Muscle layer of duodenum (tissue), 2 donors: ENCODE results near the gene C16orf86.
A peak's percentile ranks its signal among the peaks of the same experiment; 100 is the strongest.

Experiments used
- H3K27ac ChIP-seq: one replicate; pipeline ENCODE4 v1.7.0; 2013; ENCODE audit warnings: mild to moderate bottlenecking, low read length
- H3K27me3 ChIP-seq: one replicate; pipeline ENCODE4 v1.7.0; 2013; ENCODE audit warnings: low read depth, mild to moderate bottlenecking, control low read depth, low read length
- H3K36me3 ChIP-seq, 2 donors: one replicate each; pipeline ENCODE4 v1.7.0; 2013; ENCODE audit warnings: low read length in 2 of 2, control low read depth in 1 of 2, mild to moderate bottlenecking in 1 of 2; ENCODE audit not compliant: insufficient read depth in 2 of 2, control insufficient read depth in 1 of 2
- H3K4me1 ChIP-seq, 2 donors: one replicate each; pipeline ENCODE4 v1.7.0; 2013; ENCODE audit warnings: low read length in 2 of 2, mild to moderate bottlenecking in 2 of 2, control low read depth in 1 of 2, moderate library complexity in 1 of 2; ENCODE audit not compliant: insufficient read depth in 2 of 2, control insufficient read depth in 1 of 2
- H3K4me3 ChIP-seq, 2 donors: one replicate each; pipeline ENCODE4 v1.7.0; 2013; ENCODE audit warnings: low read length in 2 of 2, low read depth in 1 of 2, mild to moderate bottlenecking in 1 of 2
- H3K9me3 ChIP-seq, 2 donors: one replicate each; pipeline ENCODE4 v1.7.0; 2013; ENCODE audit warnings: low read length in 2 of 2, control low read depth in 1 of 2, mild to moderate bottlenecking in 1 of 2; ENCODE audit not compliant: control insufficient read depth in 1 of 2
- donor health status: healthy.

C16orf86 gene

DNA sequence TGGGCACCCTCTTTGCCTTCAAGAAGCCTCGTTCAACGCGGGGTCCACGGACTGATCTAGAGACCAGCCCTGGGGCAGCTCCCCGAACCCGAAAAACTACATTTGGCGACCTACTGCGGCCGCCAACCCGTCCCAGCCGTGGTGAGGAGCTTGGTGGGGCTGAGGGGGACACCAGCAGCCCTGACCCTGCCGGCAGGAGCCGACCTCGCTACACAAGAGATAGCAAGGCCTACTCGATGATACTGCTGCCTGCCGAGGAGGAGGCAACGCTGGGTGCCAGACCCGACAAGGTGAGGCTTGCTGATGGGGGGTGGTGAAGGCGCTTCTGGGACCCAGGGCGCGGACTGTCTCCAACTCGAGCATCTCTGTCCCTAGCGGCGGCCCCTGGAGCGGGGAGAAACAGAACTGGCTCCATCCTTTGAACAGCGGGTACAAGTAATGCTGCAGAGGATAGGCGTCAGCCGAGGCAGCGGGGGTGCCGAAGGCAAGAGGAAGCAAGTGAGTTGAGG lies 12.2 kb upstream of the C16orf86 start:
- H3K27ac ChIP-seq: no peak overlapping the region
- H3K36me3 ChIP-seq: peaks cover 0 to 12% of the 10 kb centered on the region in 2 donors
- no peaks in the 10 kb centered on the region for H3K9me3 ChIP-seq
- H3K4me3 ChIP-seq: no peak overlapping the region
- H3K27me3 ChIP-seq: peaks cover 12% of the 10 kb centered on the region
- H3K4me1 ChIP-seq: peaks cover 0 to 24% of the 10 kb centered on the region in 2 donors

DNA sequence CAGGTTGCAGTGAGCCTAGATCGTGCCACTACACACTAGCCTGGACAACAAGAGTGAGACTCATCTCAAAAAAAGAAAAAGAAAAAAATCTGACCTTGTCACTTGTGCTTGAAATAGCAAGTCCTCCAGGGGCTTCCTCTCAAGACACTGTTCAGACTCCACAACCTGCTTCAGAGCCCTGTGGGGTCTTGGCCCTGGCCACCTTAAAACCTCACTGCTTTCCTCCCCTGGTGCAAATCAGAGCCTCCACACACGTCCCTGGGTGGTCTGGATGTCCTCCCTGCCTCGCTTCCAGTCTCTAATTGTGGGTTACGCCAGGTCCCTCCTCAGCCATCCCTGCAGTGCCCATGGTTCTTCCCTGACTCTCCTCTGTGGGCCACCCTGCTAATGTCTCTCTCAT lies 11.3 kb upstream of the C16orf86 start:
- peaks cover 0 to 12% of the 10 kb centered on the region in 2 donors for H3K36me3 ChIP-seq
- no peak overlapping the region for H3K4me3 ChIP-seq
- H3K9me3 ChIP-seq: no peaks in the 10 kb centered on the region
- peaks cover 0 to 22% of the 10 kb centered on the region in 2 donors for H3K4me1 ChIP-seq
- no peak overlapping the region for H3K27ac ChIP-seq
- peaks cover 12% of the 10 kb centered on the region for H3K27me3 ChIP-seq

DNA sequence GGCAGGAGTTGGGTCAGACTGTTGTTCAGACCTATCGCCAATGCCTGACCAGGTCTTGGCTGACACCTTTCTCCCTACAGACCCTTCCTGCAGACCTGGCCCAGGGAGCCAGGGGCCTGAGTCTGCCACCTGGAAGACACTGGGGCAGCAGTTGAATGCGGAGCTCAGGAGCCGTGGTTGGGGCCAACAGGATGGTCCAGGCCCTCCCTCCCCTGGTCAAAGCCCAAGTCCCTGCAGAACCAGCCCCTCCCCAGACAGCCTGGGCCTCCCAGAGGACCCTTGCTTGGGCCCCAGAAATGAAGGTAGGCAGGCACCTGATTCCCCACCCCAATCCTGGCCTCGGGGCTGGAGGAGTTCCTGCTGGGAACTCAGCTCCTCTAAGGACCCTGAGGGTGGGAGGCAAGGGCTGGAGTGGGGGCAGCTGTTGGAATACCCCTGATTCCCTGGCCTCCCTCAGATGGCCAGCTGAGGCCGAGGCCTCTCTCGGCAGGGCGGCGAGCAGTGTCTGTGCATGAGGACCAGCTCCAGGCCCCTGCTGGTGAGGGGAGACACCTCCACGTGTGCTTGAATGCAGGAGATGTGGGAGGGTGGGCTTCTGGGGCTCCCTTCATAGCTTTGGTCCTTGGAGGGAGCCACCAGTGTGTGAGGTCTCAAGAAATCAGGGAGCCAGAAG lies 10.1 kb upstream of the C16orf86 start:
- Histone ChIP-seq H3K9me3 (no peaks in the 10 kb centered on the region), H3K4me3 (no peak overlapping the region), H3K4me1 (peaks cover 3 to 27% of the 10 kb centered on the region in 2 donors), H3K36me3 (peaks cover 0 to 12% of the 10 kb centered on the region in 2 donors), H3K27ac (no peak overlapping the region), H3K27me3 (peaks cover 12% of the 10 kb centered on the region)

DNA sequence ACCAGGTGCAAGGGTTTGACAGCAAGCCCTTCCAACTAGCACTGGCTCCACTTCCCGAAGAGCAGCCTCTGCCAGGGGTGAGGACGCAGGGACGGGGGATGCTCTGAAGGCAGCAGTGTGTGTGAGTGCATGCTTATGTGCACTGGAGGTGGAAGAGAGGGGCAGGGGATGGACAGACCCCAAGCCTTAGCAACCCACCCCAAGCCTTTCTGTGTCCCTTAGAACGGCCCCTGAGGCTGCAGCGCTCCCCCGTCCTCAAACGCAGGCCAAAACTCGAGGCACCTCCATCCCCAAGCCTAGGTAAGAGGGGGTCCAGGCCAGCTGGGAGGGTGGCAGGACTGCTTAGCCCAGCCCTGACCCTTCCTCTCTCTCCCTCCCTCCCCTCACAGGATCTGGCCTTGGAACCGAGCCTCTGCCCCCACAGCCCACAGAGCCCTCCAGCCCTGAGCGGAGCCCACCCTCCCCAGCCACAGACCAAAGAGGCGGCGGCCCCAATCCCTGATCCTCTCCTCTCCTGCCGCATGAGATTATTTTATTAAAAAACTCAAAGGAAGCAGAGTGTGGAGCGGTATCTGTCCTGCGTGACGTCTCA lies 9.5 kb upstream of the C16orf86 start:
- Histone ChIP-seq H3K27ac (no peak overlapping the region), H3K36me3 (peaks cover 0 to 12% of the 10 kb centered on the region in 2 donors), H3K4me1 (peaks cover 3 to 30% of the 10 kb centered on the region in 2 donors), H3K4me3 (no peak overlapping the region), H3K27me3 (peaks cover 12% of the 10 kb centered on the region), H3K9me3 (no peaks in the 10 kb centered on the region)

DNA sequence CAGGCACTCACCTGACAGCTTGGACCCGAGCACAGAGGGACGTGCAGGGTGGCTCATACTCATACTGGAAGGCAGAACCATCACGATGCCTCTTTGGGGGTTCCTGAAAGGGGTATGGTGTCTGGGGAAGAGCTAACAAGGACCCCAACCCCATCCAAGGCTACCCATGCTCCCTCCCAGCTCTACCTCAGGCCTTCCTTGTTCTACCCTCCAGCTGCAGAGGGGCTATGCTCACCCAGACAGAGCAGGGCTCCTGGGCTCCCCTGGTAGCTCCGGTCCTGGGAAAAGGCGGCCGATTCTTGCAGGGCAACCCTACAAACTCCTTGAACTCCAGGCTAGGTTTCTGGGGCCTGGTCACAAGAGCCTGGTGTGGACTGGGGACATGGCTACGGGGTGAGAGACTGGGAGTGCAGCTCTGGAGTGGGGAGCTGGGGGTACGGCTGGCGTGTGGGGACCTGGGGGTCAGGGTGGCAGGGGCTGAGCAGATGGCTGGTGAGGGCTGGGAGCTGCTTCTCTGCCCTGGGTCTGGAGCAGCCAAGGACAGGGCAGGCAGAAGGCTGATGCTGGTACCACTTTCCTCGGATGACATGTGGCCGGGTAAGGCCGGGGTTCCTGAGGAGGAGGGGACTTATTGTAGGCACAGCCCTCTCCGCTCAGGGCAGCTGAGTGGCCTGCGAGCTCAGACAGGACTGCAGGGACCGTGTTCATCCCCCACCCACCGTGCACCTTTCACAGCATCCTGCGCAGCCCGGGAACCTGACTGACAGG lies 8.7 kb upstream of the C16orf86 start:
- H3K27me3 ChIP-seq: peaks cover 12% of the 10 kb centered on the region
- no peak overlapping the region for H3K4me3 ChIP-seq
- peaks cover 0 to 19% of the 10 kb centered on the region in 2 donors for H3K36me3 ChIP-seq
- no peaks in the 10 kb centered on the region for H3K9me3 ChIP-seq
- H3K4me1 ChIP-seq: peaks cover 3 to 30% of the 10 kb centered on the region in 2 donors
- H3K27ac ChIP-seq: no peak overlapping the region

DNA sequence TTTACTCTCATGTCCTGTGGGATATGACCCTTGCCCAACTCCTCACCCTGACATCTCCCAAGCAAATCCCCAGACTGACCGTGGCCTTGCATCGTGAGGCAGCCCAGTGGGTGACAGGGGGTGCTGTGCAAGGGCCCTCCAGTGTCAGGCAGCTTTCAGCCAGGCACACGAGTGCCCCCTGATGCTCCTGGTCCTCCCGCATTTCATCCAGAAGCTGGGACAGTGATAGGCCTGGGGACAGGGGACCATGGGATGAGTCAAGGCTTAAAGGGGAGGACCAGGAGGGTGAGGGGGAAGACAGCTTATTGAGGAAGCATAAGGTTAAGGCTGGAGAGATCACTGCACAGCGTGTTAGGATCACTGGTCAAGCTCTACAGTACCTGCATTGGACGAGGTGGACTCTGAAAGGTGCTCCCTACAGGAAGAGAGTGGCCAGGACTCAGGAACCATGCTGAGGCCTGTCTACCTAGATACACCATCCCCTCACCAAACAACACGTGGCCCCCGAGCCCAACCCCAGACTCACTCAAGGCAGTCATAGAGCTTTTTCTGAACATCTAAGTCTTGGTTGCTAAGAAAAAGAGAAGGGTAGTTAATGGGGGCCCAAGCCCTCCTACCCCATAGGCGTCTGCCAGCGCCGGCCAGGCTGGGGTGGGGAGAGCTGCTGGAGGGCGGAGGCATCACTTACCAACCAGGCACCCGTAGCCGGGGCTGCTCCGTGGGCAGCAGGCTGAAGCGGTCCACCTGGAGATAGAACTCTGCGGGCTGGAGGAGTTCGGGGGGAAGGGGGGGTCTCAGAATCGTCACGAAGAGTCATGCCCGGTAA lies 7.6 kb upstream of the C16orf86 start:
- H3K9me3 ChIP-seq: no peaks in the 10 kb centered on the region
- peak overlapping the region; percentile 88 to 94 for H3K4me3 ChIP-seq
- peaks cover 8% of the 10 kb centered on the region for H3K27me3 ChIP-seq
- H3K36me3 ChIP-seq: peaks cover 0 to 27% of the 10 kb centered on the region in 2 donors
- no peak overlapping the region for H3K27ac ChIP-seq
- H3K4me1 ChIP-seq: peaks cover 3 to 20% of the 10 kb centered on the region in 2 donors

DNA sequence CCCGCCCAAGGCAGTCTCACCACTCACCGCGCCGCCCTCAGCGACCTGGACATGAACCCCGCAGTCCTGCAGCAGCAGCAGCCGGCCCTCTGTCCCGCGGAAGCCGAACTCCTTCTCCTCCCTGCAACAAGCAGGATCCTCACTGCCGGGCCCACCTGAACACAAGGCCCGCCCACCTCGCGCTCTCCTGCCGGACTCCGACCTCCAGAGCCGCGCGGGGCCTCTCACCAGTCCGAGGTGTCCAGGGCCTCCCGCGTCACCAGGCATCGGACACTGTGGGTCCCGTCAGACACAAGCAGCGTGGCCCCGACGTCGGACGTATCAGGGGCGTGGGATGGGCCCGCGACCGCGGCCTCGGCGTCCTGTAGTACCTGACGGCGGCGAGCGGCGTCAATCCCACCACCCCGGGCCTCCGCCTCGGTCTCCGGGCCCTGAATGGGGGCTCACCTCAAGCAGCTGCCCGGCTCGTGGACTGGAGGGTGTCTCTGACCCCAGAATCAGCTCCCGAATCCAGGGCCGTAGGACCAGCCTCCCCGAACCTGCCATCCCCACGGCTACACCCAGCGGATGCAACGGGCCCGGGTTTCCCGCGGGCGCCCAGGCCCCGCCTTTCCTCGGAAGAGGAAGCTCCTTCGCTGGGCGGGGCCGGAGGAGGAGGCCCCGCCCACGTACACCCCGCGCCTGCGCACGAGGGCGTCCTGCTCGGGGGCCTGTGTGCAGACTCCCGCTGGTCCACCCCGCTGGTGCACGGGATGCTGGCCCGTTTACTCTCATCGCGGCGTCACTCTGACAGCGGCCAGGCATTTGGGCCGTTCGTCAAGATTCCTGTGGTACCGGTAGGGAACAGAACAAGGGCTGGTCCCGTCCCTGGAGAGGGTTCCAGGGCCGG lies 6.7 kb upstream of the C16orf86 start, which contains the start of gene ACD:
ACD (minus strand) TSS at position 586 of the 889 bp plus-strand sequence; CDS start at position 546, 40 bp downstream.
- Histone ChIP-seq H3K36me3 (peaks cover 0 to 32% of the 10 kb centered on the region in 2 donors), H3K27ac (peak within 1 kb of the TSS; percentile 93), H3K9me3 (no peaks in the 10 kb centered on the region), H3K4me3 (peak within 1 kb of the TSS; percentile 88 to 94), H3K27me3 (peaks cover under 1% of the 10 kb centered on the region), H3K4me1 (peaks cover 3 to 20% of the 10 kb centered on the region in 2 donors)

DNA sequence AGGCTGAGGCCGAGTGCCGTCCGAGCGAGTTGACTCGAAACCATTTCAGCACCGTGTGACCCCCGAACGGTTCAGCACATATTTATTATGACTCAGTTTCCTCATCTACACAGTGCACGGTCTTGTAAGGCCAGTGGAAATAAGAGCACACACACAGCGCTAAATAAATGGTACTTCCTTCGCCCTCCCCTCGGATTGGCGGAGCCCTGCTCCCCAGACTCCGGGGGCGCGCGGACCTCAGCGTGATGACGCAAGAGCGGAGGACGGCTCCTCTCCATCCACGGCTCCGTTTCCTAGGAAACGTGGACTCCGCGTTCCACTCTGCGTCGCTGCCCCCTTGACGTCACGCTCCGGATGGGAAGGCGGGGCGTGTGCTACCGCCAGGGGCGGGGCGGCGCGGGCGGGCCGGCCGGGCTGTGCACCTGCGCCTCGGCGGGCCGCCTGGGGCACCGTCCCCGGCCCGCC lies 6.0 kb upstream of the C16orf86 start, which contains the start of gene PARD6A:
PARD6A (plus strand) TSS at position 397 of the 465 bp plus-strand sequence. CDS start 79 bp downstream, outside the sequence.
- H3K4me3 ChIP-seq: peak within 1 kb of the TSS; percentile 88 to 94
- H3K4me1 ChIP-seq: peaks cover 3 to 24% of the 10 kb centered on the region in 2 donors
- H3K36me3 ChIP-seq: peaks cover 0 to 32% of the 10 kb centered on the region in 2 donors
- peak within 1 kb of the TSS; percentile 93 for H3K27ac ChIP-seq
- no peaks in the 10 kb centered on the region for H3K9me3 ChIP-seq
- H3K27me3 ChIP-seq: no peaks in the 10 kb centered on the region

DNA sequence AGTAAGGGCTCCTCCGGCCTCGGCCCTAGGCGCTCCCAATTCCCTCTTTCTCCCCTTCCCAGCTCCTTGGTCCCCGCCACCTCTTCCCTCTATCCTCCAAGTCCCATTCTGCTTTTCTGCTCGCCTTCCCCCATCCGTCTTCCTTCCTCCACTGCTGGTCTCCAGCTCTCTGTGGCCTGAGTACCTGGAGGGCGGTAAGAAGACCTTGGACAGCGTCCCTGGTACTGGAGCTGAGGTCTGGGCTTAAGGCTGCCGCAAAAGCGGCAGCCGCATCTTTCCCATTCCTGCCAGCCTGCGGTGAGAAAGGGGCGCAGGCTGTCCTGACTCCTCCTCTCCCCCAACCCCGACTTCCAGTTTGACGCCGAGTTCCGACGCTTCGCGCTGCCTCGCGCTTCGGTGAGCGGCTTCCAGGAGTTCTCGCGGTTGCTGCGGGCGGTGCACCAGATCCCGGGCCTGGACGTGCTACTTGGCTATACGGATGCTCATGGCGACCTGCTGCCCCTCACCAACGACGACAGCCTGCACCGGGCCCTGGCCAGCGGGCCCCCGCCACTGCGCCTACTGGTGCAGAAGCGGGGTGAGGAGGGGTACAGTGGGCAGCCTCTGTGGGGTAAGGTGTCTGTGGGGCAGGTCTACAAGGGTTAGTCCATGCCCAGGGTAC lies 5.4 kb upstream of the C16orf86 start:
- Histone ChIP-seq H3K4me1 (peaks cover 3 to 29% of the 10 kb centered on the region in 2 donors), H3K36me3 (peaks cover 0 to 32% of the 10 kb centered on the region in 2 donors), H3K27me3 (no peaks in the 10 kb centered on the region), H3K27ac (peak overlapping the region; percentile 56), H3K4me3 (peak overlapping the region; percentile 60 to 88), H3K9me3 (no peaks in the 10 kb centered on the region)
